GM21381 (cell line): ENCODE results near the gene RNF130.

Source experiments
- ATAC-seq: cut with Tn5 transposase; IDR thresholded peaks from one replicate; pipeline ENCODE4 v1.9.1; 2021; ENCODE audit warnings: mild to moderate bottlenecking, moderate library complexity; ENCODE audit not compliant: unreplicated experiment

RNF130 gene

DNA sequence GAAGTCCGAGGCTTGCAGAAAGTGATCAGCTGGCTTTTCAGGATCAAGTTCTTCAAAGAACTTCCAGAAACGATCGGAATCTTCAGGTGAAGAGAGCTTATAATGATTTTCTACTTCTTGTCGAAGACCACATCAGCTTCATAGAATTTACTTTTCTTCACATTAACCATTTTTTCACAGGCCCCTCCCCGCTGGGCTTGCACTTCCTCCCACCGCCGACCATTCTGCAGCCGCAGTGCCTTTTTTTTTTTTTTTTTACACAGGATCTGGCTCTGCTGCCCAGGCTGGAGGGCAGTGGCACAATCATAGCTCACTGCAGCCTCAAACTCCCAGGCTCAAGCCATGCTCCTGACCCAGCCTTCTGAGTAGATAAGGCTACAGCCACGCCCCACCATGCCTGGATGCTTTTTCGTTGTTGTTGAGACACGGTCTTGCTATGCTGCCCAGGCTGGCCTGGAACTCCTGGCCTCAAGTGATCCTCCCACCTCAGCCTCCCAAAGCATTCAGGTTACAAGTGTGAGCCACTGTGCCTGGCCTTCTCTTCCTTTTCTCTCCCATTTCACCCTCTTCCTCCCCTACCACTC, 15.3 kb upstream of the RNF130 start:
- ATAC-seq, result no peak

DNA sequence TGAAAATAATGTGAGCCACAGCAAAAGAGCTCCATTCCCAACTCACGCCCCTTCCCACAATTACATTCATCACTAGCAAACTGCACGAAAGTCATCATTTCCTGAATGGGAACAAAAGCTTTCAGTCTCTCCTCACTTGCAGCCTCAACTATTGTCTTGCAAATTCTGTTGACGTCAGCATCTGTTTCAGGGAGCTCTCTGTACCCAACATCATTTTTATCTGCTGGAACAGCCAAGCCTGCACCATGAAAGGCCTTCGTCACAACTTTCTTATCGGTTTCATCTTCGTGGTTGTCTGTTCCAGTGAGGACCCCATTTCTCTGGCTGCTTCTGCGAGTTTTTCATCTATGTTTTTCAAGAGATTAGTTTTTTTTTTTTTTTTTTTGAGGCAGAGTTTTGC, 14.3 kb upstream of the RNF130 start:
- no peak for ATAC-seq

DNA sequence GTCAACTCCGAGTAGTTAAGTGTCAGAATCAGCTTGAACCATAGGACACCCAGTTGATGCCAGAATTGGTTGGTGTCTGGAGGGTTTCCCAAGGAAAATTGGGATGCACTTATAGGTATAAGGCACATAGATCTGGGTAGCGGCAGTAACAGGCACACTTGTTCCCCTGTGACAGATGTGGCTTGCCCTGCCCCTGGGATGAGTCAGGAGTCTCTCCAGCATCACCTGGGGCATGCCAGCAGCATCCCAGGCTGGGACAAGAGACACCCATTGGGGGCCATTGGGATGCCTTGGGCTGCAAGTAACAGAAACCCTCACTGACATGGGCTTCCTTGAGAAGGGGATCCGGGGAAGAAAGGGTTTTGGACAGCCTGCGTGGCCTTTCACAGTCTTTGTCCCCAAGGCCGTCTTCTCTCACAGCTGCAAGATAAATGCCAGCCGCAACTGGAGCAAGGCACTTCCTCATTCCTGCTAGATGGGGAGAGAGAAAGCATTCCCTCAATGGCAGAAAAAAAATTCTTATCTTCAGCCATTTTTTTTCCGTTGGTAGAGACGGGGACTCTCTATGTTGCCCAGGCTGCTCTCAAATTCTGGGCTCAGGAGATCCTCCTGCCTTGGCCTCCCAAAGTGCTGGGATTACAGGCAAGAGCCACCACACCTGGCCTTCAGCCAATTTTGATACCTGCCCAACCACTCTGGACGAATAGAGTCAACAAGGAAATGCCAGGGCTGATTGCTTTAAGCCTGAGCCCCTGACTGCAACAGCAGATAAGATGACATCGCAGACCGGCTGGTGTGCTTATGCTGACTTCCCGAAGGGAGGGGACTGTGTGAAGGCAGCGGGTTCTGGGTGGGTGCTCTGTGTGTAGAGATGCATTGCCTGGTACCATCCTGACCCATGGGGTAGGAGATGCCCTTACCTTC, 13.3 kb upstream of the RNF130 start:
- no peak for ATAC-seq

DNA sequence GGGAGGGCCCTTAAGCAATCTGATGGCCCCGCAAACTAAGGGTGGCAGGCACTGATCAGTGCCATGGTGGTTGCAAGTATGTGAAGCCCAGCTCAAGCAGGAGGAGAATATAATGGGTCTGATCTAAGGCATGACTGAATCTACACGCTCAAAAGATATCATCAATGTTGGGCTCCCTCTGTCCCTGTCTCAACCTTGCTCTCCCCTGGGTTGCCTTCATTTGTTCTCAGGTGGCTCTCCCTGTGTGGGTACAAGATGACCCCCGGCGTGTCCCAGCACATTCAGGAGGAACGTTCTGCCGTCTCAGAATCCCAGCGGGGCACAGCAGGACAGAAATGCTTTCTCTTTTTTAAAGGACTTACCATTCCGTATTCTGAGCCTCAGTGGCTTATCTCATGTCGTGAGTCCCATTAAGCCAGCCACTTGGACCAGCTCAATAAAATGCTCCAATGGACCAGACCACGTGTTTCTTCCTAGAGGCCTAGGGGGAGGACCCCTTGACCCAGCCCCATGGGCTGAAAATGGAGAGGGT, 12.0 kb upstream of the RNF130 start:
- ATAC-seq, result no peak

DNA sequence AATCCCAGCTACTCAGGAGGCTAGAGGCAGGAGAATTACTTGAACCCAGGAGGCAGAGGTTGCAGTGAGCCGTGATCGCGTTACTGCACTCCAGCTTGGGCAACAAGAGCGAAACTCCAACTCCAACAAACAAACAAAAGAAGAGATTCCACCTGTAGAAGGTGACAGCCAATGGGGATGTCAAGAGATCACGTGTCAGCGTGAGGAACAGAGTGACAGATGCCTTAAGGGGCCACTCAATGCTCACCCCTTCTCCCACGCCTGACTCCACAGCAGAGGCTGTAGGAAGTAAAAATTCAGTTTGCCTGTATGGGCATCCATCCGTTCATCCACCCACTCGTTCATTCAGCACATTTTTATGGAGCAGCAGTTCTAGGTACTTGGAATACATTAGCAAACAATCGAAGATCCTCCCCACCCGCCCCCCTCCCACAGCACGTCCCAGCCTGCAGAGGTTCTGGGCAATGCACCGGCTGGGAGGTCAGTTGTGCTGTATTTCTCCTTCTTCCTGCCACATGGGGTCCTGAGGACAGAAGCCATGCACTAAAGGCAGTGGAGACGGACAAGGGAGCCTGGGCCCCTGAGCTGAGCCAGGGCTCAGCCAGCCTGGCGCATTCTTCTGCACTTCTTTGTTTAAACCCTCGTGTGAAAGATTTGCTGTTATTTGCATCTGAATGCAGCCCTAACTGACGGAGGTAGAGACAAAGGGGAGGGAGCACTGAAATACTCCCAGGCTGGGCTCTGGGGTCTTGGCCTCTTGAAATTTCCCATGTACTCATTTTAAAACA, 11.3 kb upstream of the RNF130 start:
- no peak for ATAC-seq

DNA sequence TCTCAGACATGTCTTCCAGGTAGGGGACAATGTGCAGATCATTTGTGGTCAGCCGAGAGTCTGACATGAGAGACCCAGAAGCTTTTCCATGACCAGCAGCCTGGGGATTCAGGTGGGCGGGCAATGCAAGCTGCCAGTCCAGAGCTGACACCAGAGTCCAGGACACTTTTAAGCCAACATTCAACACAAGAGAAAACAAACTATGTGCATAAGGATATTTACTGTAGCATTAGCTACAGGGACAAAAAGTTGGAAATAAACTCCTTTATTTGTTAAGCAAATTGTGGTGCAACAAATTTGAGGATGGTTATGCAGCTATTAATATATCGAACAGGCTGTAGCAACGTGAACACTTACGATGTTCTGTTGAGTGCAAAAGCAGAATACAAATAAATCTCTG, 9.9 kb upstream of the RNF130 start:
- ATAC-seq, result no peak

DNA sequence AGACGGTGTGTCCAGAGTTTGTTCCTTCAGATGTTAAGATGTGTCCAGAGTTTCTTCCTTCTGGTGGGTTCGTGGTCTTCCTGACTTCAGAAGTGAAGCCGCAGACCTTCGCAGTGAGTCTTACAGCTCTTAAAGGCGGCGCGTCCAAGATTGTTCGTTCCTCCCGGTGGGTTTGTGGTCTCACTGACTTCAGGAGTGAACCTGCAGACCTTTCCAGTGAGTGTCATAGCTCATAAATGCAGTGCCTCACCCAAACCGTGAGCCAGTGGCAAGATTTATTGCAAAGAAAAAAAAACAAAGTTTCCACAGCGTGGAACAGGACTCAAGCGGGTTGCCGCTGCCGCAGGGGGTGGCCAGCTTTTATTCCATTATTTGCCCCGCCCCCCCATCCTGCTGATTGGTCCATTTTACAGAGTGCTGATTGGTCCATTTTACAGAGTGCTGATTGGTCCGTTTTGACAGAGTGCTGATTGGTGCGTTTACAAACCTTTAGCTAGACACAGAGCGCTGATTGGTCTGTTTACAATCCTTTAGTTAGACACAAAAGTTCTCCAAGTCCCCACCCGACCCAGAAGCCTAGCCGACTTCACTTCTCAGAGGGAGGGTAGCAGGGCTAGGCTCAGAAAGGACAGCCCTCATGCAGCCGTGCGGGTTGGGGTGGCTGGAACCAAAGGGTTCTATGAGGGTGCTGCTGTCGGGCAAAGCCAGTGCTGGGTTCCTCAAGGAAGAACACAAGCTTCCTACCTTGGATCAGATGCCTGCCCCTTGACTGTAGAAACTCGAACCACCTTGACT, 9.1 kb upstream of the RNF130 start:
- ATAC-seq, result no peak

DNA sequence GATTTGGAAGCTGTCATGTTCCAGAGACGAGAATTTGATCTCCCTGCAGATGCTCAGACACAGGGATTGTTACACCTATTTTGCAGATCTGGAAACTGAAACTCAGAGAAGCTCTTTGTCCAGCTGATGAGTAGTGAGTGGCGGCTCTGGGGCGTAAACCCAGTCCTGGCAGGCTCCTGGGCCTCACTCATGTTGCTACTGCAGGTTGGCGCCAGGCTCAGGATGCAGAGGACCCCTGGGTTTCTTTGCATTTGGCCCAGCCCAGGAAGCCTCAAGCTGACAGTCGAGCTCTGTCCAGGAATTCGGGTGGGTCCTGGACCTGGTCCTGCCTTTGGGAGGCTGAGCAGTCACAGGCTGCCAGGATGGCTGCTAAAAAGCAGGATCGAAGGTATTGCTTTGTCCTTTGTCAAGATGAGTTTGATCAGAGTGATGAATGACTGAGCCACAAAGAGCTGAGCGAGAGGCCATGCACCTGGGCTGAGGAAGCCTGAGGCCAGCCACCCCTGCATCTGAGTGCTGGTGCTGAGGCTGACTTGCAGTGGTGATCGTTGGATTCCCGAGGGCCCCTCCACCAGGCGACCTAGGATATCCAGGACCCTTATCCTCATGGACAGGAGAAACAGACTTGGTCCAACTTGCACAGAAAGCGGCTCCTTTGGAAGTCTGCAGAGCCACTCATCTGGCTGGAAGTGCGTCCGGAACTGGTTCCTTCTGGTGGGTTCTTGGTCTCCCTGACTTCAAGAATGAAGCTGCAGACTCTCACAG, 8.3 kb upstream of the RNF130 start:
- ATAC-seq, result no peak

DNA sequence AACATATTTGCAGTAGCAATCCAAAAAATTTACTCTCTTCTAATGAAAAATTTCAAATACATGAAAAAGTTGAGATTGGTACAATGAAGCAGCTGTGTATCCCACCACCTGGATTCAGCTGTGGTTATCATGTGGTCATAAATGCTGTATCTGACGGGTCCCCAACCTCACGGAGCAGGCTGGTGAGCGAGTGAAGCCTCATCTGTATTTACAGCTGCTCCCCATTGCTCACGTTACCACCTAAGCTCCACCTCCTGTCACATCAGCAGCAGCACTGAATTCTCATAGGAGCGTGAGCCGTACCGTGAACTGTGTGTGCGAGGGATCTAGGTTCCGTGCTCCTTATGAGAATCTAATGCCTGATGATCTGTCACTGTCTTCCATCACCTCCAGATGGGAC, 6.8 kb upstream of the RNF130 start:
- no peak for ATAC-seq

DNA sequence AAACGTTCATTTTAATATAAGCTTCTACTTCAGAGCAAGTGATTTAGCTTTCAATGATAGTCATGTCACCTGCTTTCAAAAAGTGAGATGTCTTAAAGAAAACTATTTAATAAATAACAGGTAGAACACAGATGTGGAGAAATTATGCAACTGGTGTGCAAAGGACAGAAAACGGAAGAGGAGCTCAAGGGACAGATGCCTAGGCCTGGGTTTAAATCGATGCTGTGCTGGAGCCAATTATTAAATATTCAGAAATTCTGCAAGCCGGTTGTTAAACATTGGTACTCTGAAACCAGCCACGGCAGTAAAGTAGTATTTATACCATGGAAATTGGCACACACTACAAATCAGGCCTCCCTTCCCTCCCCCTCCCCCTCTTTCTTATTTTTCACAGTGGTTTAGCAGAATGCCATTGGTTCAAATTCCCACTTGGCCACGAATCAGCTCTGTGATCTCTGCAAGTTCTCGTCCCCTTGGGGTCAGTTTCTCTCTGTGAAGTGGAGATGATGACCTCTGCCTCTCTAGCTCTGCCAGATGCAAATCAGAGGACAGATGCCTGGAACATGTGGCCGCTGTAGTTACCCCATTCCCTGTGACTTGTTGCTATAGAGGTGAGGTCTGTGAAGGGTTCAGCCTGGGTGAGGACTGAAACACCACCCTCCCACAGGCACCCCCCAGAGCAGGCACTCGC, 6.2 kb upstream of the RNF130 start:
- ATAC-seq, result no peak

DNA sequence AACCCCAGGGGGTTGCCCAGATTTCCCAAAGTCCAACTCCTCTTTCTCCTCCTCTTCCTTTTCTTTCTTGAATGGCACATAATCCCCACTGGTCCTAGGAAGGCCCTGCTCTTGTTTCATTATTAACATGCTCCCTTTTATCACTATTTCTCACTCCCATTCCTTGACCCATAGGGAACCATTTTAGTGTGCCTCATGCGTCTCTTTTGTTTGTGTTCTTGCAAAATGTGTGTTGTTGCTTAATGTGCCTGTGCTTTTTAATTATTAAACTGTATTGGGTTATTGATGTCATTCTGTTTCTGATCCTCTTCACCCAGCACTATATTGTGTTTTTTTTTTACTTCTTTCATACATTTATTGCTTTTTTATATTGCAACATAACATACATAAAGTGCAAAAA, 4.1 kb upstream of the RNF130 start:
- ATAC-seq, result no peak

DNA sequence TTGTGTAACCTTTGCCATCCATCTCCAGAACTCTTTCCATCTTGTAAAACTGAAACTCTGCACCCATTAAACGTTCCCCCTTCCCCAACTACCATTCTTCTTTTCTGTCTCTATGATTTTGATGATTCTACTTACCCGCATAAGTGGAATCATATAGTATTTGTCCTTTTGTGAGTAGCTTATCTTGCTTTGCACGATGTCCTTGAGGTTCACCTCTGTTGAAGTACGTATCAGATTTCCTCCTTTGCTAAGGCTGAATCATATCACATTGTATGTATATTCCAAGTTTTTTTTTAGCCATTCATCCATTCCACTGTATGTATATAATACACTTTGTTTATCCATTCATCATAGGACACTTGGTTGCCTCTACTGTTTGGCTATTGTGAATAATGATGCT, 2.9 kb upstream of the RNF130 start:
- no peak for ATAC-seq

DNA sequence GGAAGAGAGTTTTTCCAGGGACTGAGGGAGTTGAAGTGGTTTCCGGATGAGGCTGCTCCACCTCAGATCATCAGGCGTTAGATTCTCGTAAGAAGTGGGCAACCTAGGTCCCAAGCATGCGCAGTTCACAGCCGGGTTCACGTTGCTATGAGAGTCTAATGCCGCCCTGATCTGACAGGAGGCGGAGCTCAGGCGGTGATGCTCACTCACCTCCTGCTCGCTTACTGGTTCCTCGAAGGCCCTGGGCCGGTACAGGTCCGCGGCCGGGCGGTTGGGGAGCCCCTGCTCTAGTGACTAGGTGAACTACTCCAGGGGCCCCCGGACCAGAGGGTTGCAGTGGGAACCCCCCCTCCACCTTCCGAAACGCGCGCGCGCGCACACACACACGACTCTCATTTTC, 997 bp upstream of the RNF130 start:
- ATAC-seq, result no peak

DNA sequence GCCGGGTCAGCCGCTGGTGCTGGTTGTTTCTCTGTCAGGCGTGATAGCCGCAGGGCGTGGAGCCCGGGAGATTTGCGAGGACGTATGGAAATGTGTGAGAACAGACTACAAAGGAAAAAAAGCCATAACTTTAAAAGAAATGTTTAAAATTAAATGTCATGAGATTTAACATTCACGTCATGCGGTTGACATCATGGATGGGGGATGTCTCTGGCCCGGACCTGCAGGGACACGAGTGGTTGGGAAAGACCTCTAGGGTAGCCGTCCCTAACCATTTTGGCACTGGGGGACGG, 643 bp upstream of the RNF130 start:
- ATAC-seq, result no peak

DNA sequence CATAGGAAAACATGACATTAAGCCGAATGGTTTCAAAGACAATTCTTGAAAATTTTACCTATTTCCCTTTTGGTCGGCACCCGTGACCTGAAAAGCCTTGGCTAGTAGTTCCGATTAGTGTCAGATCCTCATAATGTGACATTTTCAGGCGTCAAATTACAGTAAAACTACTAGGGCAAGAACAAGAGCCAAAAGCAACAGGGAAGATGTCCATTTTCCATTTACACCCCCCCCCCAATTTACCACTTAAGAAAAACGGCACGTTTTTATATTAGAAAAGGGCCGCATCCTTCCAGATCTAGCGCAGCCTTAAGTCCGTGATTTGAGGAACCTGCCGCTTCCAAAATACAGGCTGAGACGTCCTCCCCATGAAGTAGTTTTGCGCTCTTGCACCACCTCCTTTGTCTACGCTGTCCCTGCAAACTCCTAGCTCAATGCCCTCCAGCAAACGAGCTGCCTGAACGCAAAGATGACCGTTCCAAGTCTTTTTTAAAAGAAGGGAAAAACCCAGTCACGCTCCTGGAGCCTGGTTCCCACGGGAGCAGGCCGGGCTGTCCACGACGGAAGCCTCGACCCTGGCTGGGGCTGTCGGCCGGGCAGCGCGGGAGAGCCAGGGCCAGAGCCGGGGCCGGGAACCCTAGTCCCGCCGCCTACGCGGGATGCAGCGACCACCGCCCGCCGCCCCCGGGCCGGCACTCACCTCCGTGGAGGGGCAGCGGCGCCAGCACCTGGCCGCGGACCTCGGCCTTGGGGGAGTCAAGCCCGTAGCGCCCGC, 616 bp downstream of the RNF130 start:
- peak; percentile 15 for ATAC-seq

DNA sequence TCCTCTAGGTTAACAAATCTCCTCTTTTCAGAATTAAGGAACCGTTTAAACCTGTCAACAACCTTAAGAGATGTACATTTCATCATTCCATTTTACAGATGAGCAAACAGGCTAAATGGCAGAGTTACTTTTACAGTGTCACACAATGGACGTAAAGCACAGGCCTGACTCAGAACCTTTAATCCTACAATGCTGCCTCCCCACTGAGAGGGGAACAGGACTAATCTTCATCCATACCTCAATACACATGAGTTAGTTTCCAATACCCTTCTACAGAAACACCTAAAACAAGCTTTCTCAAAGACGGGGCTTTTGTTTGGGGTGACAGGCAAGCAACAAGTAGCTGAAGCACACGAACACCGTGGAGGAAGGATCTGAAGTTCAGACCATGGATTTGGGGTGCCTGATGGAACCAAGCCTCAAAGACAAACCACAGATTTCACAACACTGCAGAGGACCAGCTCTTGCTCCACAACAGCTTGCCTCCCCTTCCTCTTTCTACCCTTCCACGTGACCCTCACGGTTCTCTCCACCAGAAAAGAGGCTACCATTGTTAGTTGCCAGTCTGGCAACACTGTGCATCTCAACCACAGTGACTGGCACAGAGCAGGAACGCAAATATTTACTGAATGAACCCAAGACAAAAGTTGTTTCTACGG, 1.8 kb downstream of the RNF130 start:
- ATAC-seq, result no peak

DNA sequence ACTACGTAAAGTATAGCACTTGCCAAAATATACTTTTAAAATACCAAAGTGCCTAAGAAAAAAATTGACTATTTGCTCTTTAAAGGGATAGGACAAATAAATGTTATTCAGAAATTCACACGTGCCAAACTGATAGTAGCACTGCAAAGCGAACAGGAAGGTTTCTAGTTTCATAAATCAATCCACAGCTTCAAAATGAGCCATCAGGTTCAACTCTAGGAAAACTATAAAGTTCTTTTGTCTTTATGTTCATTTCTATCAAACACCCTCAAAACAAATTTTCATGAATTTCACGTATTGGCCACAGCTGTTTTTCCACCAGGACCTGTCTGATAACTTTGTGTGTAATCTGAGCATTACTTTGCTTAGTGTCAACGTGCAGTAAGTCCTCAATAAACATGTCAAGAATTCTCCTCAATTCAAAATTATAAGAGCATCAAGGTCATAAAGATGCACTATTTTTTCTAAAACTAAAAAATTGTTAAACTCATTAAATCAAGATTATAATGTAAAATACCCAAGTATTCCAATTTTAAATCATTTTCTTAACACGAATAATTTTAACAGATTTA, 3.0 kb downstream of the RNF130 start:
- ATAC-seq, result no peak

DNA sequence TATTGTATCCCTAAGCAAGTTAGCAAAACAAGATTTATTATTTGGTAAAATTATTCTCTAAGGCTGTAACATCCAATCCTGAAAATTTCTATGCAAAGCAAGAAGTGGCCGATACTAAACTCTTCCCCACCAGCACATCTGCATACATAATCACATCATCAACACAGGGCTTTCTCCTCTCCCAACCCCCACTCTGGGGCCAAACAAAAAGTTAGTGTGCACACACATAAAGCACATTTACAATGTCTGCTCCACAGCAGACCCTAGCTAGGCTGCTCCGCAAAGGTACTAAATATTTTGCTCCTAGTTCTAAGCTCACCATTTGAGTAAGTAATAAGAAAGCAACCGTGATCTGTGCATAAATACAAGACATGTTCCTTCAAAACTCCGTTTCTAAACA, 3.6 kb downstream of the RNF130 start:
- no peak for ATAC-seq
